ENCODE data around the gene DNM1. TPM values are rescaled to one million over a fixed set of nuclear protein-coding genes. Genes with fewer than 3 reads are reported as not detected.
"Not testable (repeated sequence)": the region's sequence is repeated elsewhere in the genome, so short reads cannot be mapped to it uniquely, and the experiment has no call there.

DNM1 gene
- total RNA-seq, 1 donor from 2014 or later: 1.5 TPM

- no peak for DNase-seq
- Mint-ChIP-seq H3K27ac (no peak overlapping the region), H3K27me3 (no peaks in the 10 kb centered on the region), H3K36me3 (ENCODE audit: low read depth) (peaks cover 43% of the 10 kb centered on the region), H3K4me1 (peaks cover 16% of the 10 kb centered on the region), H3K4me3 (no peak overlapping the region), H3K9me3 (no peaks in the 10 kb centered on the region)
- intact Hi-C loops (cut with micrococcal nuclease): no loop called here
Observed at GRCh38 chr9:128166169-128166568, 37.0 kb upstream of the DNM1 start.

GRCh38 chr9:128167209-128167608 lies 36.0 kb upstream of the DNM1 start:
- no peak overlapping the region for H3K27ac Mint-ChIP-seq
- H3K27me3 Mint-ChIP-seq: no peaks in the 10 kb centered on the region
- intact Hi-C loops (cut with micrococcal nuclease): no loop called here

GRCh38 chr9:128168731-128169308 lies 34.4 kb upstream of the DNM1 start:
- intact Hi-C loops (cut with micrococcal nuclease): no loop called here
- Mint-ChIP-seq H3K4me1 (peaks cover 2% of the 10 kb centered on the region), H3K4me3 (no peak overlapping the region), H3K27ac (no peak overlapping the region), H3K36me3 (ENCODE audit: low read depth) (peaks cover 34% of the 10 kb centered on the region), H3K27me3 (no peaks in the 10 kb centered on the region), H3K9me3 (no peaks in the 10 kb centered on the region)
- no peak for DNase-seq

More at GRCh38 chr9:128167209-128167608, 36.0 kb upstream of the DNM1 start:
- Mint-ChIP-seq H3K9me3 (no peaks in the 10 kb centered on the region), H3K4me1 (peaks cover 8% of the 10 kb centered on the region), H3K4me3 (no peak overlapping the region), H3K36me3 (ENCODE audit: low read depth) (peaks cover 39% of the 10 kb centered on the region)
- no peak for DNase-seq

DNA sequence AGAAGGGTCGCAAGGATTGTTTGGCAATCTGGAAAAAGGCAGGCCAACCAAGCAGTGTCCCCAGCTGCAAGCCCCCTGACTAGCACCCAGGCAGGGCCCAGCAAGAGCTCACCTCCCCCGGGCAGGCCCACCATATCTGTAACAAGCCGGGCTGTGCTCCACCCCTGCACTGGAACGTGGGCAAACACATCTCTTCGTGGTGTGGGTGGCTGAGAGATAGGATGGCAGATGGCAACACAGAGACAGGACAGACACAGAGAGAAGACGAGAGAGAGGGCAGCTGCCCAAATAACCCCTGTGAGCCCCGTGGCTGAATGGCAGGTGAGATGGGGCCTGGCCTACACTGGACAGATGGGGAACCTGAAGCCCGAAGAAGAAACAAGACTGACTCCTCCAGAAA lies 33.7 kb upstream of the DNM1 start:
- no peaks in the 10 kb centered on the region for H3K9me3 Mint-ChIP-seq
- DNase-seq: no peak
- H3K27ac Mint-ChIP-seq: no peak overlapping the region
- peaks cover 2% of the 10 kb centered on the region for H3K4me1 Mint-ChIP-seq
- H3K27me3 Mint-ChIP-seq: no peaks in the 10 kb centered on the region
- peaks cover 30% of the 10 kb centered on the region for H3K36me3 Mint-ChIP-seq (ENCODE audit: low read depth)
- no peak overlapping the region for H3K4me3 Mint-ChIP-seq
- intact Hi-C loops (cut with micrococcal nuclease): no loop called here

- Mint-ChIP-seq H3K9me3 (no peaks in the 10 kb centered on the region), H3K4me1 (peaks cover 2% of the 10 kb centered on the region), H3K27me3 (no peaks in the 10 kb centered on the region), H3K36me3 (ENCODE audit: low read depth) (peaks cover 31% of the 10 kb centered on the region), H3K4me3 (no peak overlapping the region), H3K27ac (no peak overlapping the region)
- intact Hi-C loops (cut with micrococcal nuclease): no loop called here
- no peak for DNase-seq
Observed at GRCh38 chr9:128169925-128170324, 33.3 kb upstream of the DNM1 start.

- no peaks in the 10 kb centered on the region for H3K27me3 Mint-ChIP-seq
- peaks cover 3% of the 10 kb centered on the region for H3K4me1 Mint-ChIP-seq
- H3K27ac Mint-ChIP-seq: no peak overlapping the region
- no peaks in the 10 kb centered on the region for H3K9me3 Mint-ChIP-seq
- H3K4me3 Mint-ChIP-seq: no peak overlapping the region
- intact Hi-C loops (cut with micrococcal nuclease): no loop called here
- peaks cover 34% of the 10 kb centered on the region for H3K36me3 Mint-ChIP-seq (ENCODE audit: low read depth)
- no peak for DNase-seq
Observed at GRCh38 chr9:128174062-128174461, 29.1 kb upstream of the DNM1 start.

DNA sequence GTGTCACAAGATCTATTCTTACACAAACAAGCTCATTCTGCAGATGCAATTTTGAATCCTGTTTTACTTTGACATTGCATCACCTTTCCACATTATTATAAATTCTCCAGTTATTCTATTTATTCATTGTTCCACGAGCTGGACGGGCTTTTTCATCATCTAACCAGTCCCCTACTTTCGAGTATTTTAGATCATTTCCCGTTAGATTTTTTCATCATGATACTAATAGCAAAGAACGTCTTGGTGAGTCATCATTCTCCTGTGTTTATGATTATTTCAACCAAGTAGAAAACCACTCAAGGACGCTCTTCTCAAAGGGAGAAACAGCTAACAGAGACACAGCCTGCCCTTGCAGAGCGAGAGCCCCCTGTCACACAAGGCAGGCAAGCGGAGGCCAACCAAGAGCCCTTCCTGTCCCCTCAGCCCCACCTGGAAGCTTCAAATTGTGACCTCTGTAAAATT lies 28.0 kb upstream of the DNM1 start:
- no peak for DNase-seq
- peaks cover 3% of the 10 kb centered on the region for H3K4me1 Mint-ChIP-seq
- no peak overlapping the region for H3K4me3 Mint-ChIP-seq
- peaks cover 2% of the 10 kb centered on the region for H3K9me3 Mint-ChIP-seq
- no peaks in the 10 kb centered on the region for H3K27me3 Mint-ChIP-seq
- intact Hi-C loops (cut with micrococcal nuclease): no loop called here
- peaks cover 39% of the 10 kb centered on the region for H3K36me3 Mint-ChIP-seq (ENCODE audit: low read depth)
- no peak overlapping the region for H3K27ac Mint-ChIP-seq

- intact Hi-C loops (cut with micrococcal nuclease): no loop called here
- no peak overlapping the region for H3K27ac Mint-ChIP-seq
- peaks cover 3% of the 10 kb centered on the region for H3K4me1 Mint-ChIP-seq
- H3K27me3 Mint-ChIP-seq: no peaks in the 10 kb centered on the region
- H3K4me3 Mint-ChIP-seq: no peak overlapping the region
- peaks cover 4% of the 10 kb centered on the region for H3K9me3 Mint-ChIP-seq
- H3K36me3 Mint-ChIP-seq (ENCODE audit: low read depth): peaks cover 43% of the 10 kb centered on the region
- no peak for DNase-seq
Observed at GRCh38 chr9:128175726-128176125, 27.5 kb upstream of the DNM1 start.

DNA sequence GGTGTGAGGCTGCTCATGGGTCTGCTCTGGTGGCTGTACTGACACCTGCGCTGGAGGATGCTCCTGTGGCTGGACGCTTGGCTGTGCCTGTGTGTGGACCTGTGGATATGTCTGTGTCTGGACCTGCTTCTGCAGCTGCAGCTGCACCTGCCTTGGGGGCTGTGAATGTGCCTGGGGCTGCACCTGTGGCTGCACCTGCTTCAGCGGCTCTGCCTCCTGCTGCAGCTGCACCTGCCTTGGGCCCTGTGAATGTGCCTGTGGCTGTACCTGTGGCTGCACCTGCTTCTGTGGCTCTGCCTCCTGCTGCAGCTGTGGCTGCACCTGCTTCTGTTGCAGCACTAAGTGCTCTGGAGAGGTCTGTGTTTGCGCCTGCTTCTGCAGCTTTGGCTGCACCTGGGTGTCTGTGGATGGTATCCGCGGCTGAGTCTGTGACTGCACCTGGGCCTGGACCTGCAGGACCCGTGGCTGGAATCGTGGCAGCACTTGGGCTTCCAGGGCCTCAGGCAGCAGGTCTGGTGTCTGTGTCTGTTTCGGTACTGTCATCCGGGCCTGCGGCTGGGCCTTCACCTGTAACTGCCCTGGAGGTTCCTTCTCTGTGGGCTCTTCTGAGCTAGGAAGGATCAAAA lies 24.3 kb upstream of the DNM1 start:
- Mint-ChIP-seq H3K27me3 (no peaks in the 10 kb centered on the region), H3K36me3 (ENCODE audit: low read depth) (peaks cover 65% of the 10 kb centered on the region), H3K4me1 (peaks cover 5% of the 10 kb centered on the region), H3K27ac (no peak overlapping the region), H3K4me3 (no peak overlapping the region), H3K9me3 (peaks cover 4% of the 10 kb centered on the region)
- intact Hi-C loops (cut with micrococcal nuclease): no loop called here
- DNase-seq: no peak

DNA sequence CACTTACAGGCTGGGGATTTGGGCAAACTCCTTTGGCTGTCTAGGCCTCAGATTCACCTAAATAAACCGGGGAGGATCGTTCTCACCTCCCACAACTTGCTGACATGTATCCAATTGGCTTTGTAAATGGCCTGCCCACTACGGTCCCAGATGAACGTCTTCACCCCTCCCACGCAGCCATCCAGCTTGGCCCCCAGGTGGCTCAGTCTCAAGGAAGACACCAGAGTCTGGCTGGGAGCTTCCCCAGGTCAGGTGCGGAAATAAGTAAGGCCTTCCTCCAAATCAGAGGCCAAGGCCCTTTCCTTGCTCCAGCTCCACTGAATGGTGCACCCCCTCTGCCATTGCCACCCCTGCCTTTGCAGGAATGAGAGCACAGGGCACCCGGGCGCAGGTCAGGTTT lies 23.2 kb upstream of the DNM1 start:
- no peaks in the 10 kb centered on the region for H3K27me3 Mint-ChIP-seq
- intact Hi-C loops (cut with micrococcal nuclease): no loop called here
- DNase-seq: no peak
- H3K9me3 Mint-ChIP-seq: peaks cover 4% of the 10 kb centered on the region
- H3K4me1 Mint-ChIP-seq: peaks cover 8% of the 10 kb centered on the region
- no peak overlapping the region for H3K4me3 Mint-ChIP-seq
- no peak overlapping the region for H3K27ac Mint-ChIP-seq
- H3K36me3 Mint-ChIP-seq (ENCODE audit: low read depth): peaks cover 64% of the 10 kb centered on the region

- Mint-ChIP-seq H3K4me1 (peaks cover 8% of the 10 kb centered on the region), H3K27ac (no peak overlapping the region), H3K4me3 (no peak overlapping the region), H3K36me3 (ENCODE audit: low read depth) (peaks cover 61% of the 10 kb centered on the region), H3K9me3 (peaks cover 4% of the 10 kb centered on the region), H3K27me3 (no peaks in the 10 kb centered on the region)
- intact Hi-C loops (cut with micrococcal nuclease): no loop called here
- no peak for DNase-seq
Observed at GRCh38 chr9:128180447-128180846, 22.7 kb upstream of the DNM1 start.

- peaks cover 66% of the 10 kb centered on the region for H3K36me3 Mint-ChIP-seq (ENCODE audit: low read depth)
- H3K4me3 Mint-ChIP-seq; H3K9me3 Mint-ChIP-seq; H3K4me1 Mint-ChIP-seq; H3K27ac Mint-ChIP-seq; intact Hi-C loops (cut with micrococcal nuclease); H3K27me3 Mint-ChIP-seq; DNase-seq: not testable (repeated sequence)
Observed at GRCh38 chr9:128181480-128181879, 21.7 kb upstream of the DNM1 start.

DNA sequence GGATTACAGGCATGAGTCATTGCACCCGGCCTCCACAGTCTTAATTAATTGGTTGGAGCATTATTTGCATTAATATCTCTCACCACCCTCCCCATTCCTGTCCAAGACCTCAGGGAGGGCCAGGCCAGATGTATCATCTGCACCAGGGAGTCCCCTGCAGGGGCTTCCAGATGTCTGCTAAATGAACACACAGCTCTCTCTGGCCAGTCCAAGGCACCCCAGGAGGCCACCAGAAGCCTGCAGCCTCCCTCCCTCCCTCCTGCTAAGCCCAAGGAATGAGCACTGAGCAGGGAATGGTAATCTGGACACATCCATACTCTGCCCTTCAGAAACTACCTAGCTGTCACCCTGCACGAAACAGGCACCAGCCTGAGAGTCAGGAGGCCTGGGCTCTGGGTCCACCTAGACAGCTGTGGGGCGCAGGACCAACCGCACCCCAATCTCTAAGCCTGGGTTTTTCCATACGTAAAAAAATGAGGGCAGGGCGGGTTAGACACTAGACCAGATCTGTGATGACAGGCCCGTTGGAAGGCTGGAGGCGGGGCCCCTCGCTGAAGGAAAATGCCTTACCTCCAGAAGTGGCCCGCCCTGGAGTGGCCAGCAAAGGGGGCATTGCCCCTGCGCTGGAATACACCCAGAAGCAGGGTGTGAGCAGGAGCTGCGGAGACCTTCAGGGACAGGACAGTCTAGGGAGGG lies 20.1 kb upstream of the DNM1 start:
- H3K27me3 Mint-ChIP-seq: no peaks in the 10 kb centered on the region
- no peak overlapping the region for H3K27ac Mint-ChIP-seq
- intact Hi-C loops (cut with micrococcal nuclease): no loop called here
- peaks cover 4% of the 10 kb centered on the region for H3K9me3 Mint-ChIP-seq
- H3K36me3 Mint-ChIP-seq (ENCODE audit: low read depth): peaks cover 65% of the 10 kb centered on the region
- no peak for DNase-seq
- H3K4me1 Mint-ChIP-seq: peaks cover 8% of the 10 kb centered on the region
- H3K4me3 Mint-ChIP-seq: no peak overlapping the region

Measured in activated CD4-positive, alpha-beta T cell treated with anti-CD3 and anti-CD28 coated beads, Interleukin-2, amount 10 ng/mL, durations not matched to agents 24 days and 14 days (primary cell).